ENCODE measurements around the gene NDUFC2. TPM values are rescaled to one million over a fixed set of nuclear protein-coding genes. Genes with fewer than 3 reads are reported as not detected.

NDUFC2 gene
- 91.9 and 103 TPM in 2 replicates for total RNA-seq (ENCODE audit: low replicate concordance)

DNA sequence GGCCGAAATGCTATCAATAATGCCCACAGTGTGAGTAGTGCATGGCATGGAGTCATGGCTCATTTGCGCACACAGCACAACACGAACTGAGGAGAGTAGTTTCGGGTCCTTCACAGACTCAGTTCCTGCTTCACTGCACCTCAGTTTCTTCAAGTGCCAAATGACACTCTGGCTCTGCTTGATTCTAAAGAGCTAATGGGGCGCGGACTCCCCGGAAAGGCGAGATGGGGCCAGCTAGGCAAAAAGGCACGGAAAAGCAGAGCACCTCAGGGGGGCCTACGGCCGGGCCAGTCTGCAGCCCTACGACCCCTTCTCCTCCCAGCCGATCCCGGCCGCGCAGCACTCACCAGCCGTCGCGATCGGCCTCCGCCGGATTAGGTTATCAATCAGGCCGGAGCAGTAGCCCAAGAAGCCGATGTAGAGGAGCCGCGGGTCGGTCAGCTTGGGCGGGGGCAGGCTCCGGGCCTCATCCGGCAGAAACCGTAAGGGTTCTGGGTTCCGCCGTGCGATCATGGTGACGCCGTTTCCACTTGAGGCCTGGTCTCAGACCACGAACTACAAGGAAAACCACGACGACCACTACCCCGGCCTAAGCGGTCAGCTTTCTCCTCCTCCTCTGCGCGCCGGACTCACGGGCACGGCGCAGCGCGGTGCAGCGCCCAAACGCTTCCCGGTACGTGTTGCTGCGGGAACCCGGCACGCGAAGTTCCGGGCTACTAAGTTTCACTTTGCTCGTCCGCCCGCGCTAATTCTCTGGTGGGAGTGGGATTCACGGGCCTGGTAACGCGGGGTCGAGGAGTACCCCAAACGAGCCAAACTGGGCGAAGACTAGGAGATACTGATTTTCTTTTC, at the start of gene NDUFC2:
NDUFC2 (minus strand) TSS at position 631 of the 852 bp plus-strand sequence; CDS start at position 513, 118 bp downstream.
- peak; percentile 88 for DNase-seq (ENCODE audit: low read depth)
- TF ChIP-seq CTCF (IDR thresholded peaks at IDR 0.05; ENCODE audit: insufficient read depth, low read length) = no peak
- H3K4me3 ChIP-seq (ENCODE audit: low read depth, low read length) = peak within 1 kb of the TSS; percentile 83

DNA sequence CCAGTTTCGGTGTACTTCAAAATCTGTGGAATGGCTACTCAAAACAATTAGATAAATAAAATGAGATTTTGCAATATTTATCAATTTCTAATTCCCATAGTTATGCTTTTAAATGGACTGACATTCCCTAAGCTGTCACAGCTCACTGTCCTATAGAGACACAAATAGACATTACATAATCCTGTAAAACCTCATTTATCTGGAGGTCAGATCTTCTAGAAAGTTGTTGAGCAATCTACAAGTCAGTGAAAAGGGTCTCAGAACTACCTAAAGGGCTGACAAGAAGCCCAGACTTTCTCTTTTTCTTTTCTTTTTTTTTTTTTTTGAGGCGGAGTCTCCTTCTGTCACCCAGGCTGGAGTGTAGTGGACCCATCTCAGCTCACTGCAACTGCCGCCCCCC, 47.7 kb upstream of the NDUFC2 start:
- no peak for DNase-seq (ENCODE audit: low read depth)
- TF ChIP-seq CTCF (IDR thresholded peaks at IDR 0.05; ENCODE audit: insufficient read depth, low read length) = no peak
- H3K4me3 ChIP-seq (ENCODE audit: low read depth, low read length) = no peak overlapping the region

GRCh38 chr11:78112582-78113275, 33.1 kb upstream of the NDUFC2 start:
- no peak for TF ChIP-seq CTCF (IDR thresholded peaks at IDR 0.05; ENCODE audit: insufficient read depth, low read length)
- no peak for DNase-seq (ENCODE audit: low read depth)
- H3K4me3 ChIP-seq (ENCODE audit: low read depth, low read length) = no peak overlapping the region

DNA sequence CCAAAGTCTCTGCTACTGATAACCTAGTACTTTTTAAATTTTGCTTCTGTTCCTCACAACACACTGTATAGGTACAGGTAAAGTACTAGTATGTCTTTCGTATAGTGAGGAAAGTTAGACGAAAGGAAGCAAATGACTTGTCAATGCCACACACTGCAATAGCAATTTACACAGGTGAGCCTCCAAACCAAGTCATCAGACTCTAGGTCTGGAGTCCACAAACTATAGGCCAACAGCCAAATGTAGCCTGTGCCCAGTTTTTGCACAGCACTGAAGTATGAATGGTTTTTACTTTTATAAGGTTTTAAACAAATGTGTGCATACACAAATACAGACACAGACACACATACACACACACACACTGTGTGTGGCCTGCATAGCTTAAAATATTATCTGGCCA, 31.6 kb upstream of the NDUFC2 start:
- no peak for DNase-seq (ENCODE audit: low read depth)
- no peak overlapping the region for H3K4me3 ChIP-seq (ENCODE audit: low read depth, low read length)
- TF ChIP-seq CTCF (IDR thresholded peaks at IDR 0.05; ENCODE audit: insufficient read depth, low read length) = no peak

DNA sequence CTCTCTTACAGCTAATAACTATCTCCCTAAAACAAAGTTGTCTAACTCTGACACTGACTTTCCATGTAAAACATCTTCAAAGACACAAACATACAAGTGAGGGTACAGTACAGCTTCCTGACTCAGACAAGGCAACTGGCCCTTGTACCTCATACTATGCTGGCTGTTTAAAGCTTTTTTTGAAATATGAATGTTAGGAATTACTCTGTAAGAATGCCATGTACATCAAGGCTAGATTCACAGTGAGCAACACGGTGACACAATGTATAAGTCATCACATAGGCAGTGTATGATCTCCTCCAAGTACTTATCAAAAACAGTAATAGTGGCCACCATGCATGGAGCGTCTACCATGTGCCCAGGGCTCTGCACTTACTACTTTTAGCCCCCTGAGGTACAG, 31.2 kb upstream of the NDUFC2 start:
- DNase-seq (ENCODE audit: low read depth) = peak; percentile 8
- TF ChIP-seq CTCF (IDR thresholded peaks at IDR 0.05; ENCODE audit: insufficient read depth, low read length) = no peak
- no peak overlapping the region for H3K4me3 ChIP-seq (ENCODE audit: low read depth, low read length)

DNA sequence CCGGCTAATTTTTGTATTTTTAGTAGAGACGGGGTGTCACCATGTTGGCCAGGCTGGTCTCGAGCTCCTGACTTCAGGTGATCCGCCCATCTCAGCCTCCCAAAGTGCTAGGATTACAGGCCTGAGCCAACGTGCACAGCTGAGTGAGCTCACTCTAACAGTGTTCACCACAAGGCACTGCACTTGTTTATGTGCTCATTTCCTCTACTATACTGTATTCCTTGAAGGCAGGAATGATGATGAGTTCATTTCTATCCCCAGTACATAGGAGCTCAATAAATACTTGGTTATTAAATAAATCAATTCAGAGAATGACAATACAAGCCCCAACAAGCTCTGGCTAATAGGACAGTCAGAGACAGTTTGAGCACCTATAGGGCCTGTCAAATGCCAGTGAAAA, 30.7 kb upstream of the NDUFC2 start:
- no peak for TF ChIP-seq CTCF (IDR thresholded peaks at IDR 0.05; ENCODE audit: insufficient read depth, low read length)
- no peak for DNase-seq (ENCODE audit: low read depth)
- H3K4me3 ChIP-seq (ENCODE audit: low read depth, low read length) = no peak overlapping the region
